Renal cortical epithelial cell (primary cell): ENCODE data around the gene RFC3. TPM values are rescaled to one million over a fixed set of nuclear protein-coding genes. Genes with fewer than 3 reads are reported as not detected.

Source experiments
- DNase-seq: peaks from one replicate; pipeline ENCODE4 v3.0.0-alpha.2; 2011; ENCODE audit warnings: low read depth
- total RNA-seq: library from RNA; depleted of rRNA; stranded (reverse); fragments of >200 nt; gene quantifications from 2 replicates; pipeline ENCODE4 v1.2.3, GENCODE V29; 2014

The RFC3 gene
- total RNA-seq, 1 donor from 2014 or later, result 5.4 TPM

GRCh38 chr13:33865945-33866344 is 48.0 kb downstream of the RFC3 start:
- DNase-seq, result no peak

- no peak for DNase-seq
These were observed 49.5 kb downstream of the RFC3 start for GRCh38 chr13:33867472-33867871.

GRCh38 chr13:33868343-33868994 is 50.5 kb downstream of the RFC3 start:
- DNase-seq, result peak; percentile 55

- DNase-seq, result peak; percentile 89
These were observed 51.1 kb downstream of the RFC3 start for GRCh38 chr13:33869005-33869404.

- DNase-seq, result no peak
These were observed 52.2 kb downstream of the RFC3 start for GRCh38 chr13:33870046-33870668.

- DNase-seq, result no peak
These were observed 53.5 kb downstream of the RFC3 start for GRCh38 chr13:33871207-33872004.

GRCh38 chr13:33872005-33872351 is 54.0 kb downstream of the RFC3 start:
- no peak for DNase-seq

GRCh38 chr13:33873251-33873908 is 55.4 kb downstream of the RFC3 start:
- DNase-seq, result no peak

- DNase-seq, result no peak
These were observed 56.9 kb downstream of the RFC3 start for GRCh38 chr13:33874871-33875270.

- DNase-seq, result no peak
These were observed 57.9 kb downstream of the RFC3 start for GRCh38 chr13:33875618-33876401.

GRCh38 chr13:33876716-33877394 is 58.9 kb downstream of the RFC3 start:
- DNase-seq, result no peak

- no peak for DNase-seq
These were observed 61.2 kb downstream of the RFC3 start for GRCh38 chr13:33879118-33879517.

GRCh38 chr13:33882804-33883203 is 64.9 kb downstream of the RFC3 start:
- DNase-seq, result no peak

GRCh38 chr13:33884531-33885220 is 66.7 kb downstream of the RFC3 start:
- no peak for DNase-seq
